ENCODE results near the gene MYO10. TPM values are rescaled to one million over a fixed set of nuclear protein-coding genes. Genes with fewer than 3 reads are reported as not detected.

MYO10 gene
- total RNA-seq, 1 donor from 2014 or later, result 1.0 TPM

- DNase-seq (ENCODE audit: low spot score), result no peak
- no peak overlapping the region for H3K4me3 Mint-ChIP-seq (ENCODE audit: low read depth)
- peaks cover 2% of the 10 kb centered on the region for H3K27me3 Mint-ChIP-seq (ENCODE audit: low read depth)
- intact Hi-C loops (cut with micrococcal nuclease), result no loop called here
- H3K9me3 Mint-ChIP-seq, result peaks cover 10% of the 10 kb centered on the region
- H3K27ac Mint-ChIP-seq, result no peak overlapping the region
- H3K36me3 Mint-ChIP-seq (ENCODE audit: low read depth), result no peaks in the 10 kb centered on the region
- peaks cover 8% of the 10 kb centered on the region for H3K4me1 Mint-ChIP-seq (ENCODE audit: low read depth)
Measured at GRCh38 chr5:16644301-16644889, 291.7 kb downstream of the MYO10 start.

GRCh38 chr5:16642867-16643266 is 293.2 kb downstream of the MYO10 start:
- Mint-ChIP-seq H3K27ac (no peak overlapping the region), H3K27me3 (ENCODE audit: low read depth) (peaks cover 1% of the 10 kb centered on the region), H3K4me3 (ENCODE audit: low read depth) (no peak overlapping the region), H3K36me3 (ENCODE audit: low read depth) (no peaks in the 10 kb centered on the region), H3K9me3 (peaks cover 10% of the 10 kb centered on the region), H3K4me1 (ENCODE audit: low read depth) (peaks cover 8% of the 10 kb centered on the region)
- intact Hi-C loops (cut with micrococcal nuclease), result no loop called here
- no peak for DNase-seq (ENCODE audit: low spot score)

- no peak overlapping the region for H3K27ac Mint-ChIP-seq
- H3K36me3 Mint-ChIP-seq (ENCODE audit: low read depth), result no peaks in the 10 kb centered on the region
- H3K27me3 Mint-ChIP-seq (ENCODE audit: low read depth), result no peaks in the 10 kb centered on the region
- no peak overlapping the region for H3K4me3 Mint-ChIP-seq (ENCODE audit: low read depth)
- no peaks in the 10 kb centered on the region for H3K9me3 Mint-ChIP-seq
- DNase-seq (ENCODE audit: low spot score), result no peak
- H3K4me1 Mint-ChIP-seq (ENCODE audit: low read depth), result peaks cover 2% of the 10 kb centered on the region
- intact Hi-C loops (cut with micrococcal nuclease), result no loop called here
Measured at GRCh38 chr5:16639206-16639605, 296.9 kb downstream of the MYO10 start.

- Mint-ChIP-seq H3K27me3 (ENCODE audit: low read depth) (no peaks in the 10 kb centered on the region), H3K27ac (no peak overlapping the region), H3K4me1 (ENCODE audit: low read depth) (peaks cover 47% of the 10 kb centered on the region), H3K4me3 (ENCODE audit: low read depth) (no peak overlapping the region), H3K36me3 (ENCODE audit: low read depth) (peaks cover 5% of the 10 kb centered on the region), H3K9me3 (peaks cover 10% of the 10 kb centered on the region)
- DNase-seq (ENCODE audit: low spot score), result no peak
- intact Hi-C loops (cut with micrococcal nuclease), result loop anchor here (5.0 kb wide), 1 partner anchor 34 kb away; no protein-coding TSS in a partner anchor
Measured at GRCh38 chr5:16628376-16628775, 307.7 kb downstream of the MYO10 start.

- H3K4me3 Mint-ChIP-seq (ENCODE audit: low read depth), result peak overlapping the region; percentile 5
- peak overlapping the region; percentile 78 for H3K27ac Mint-ChIP-seq
- peaks cover 5% of the 10 kb centered on the region for H3K36me3 Mint-ChIP-seq (ENCODE audit: low read depth)
- peaks cover 45% of the 10 kb centered on the region for H3K4me1 Mint-ChIP-seq (ENCODE audit: low read depth)
- intact Hi-C loops (cut with micrococcal nuclease), result loop anchor here (1.0 to 5.0 kb wide), 4 partner anchors 9 to 170 kb away; no protein-coding TSS in a partner anchor
- H3K9me3 Mint-ChIP-seq, result peaks cover 7% of the 10 kb centered on the region
- DNase-seq (ENCODE audit: low spot score), result peak; percentile 39
- no peaks in the 10 kb centered on the region for H3K27me3 Mint-ChIP-seq (ENCODE audit: low read depth)
Measured at GRCh38 chr5:16626696-16627264, 309.3 kb downstream of the MYO10 start.

GRCh38 chr5:16625096-16625495 is 311.0 kb downstream of the MYO10 start:
- Mint-ChIP-seq H3K36me3 (ENCODE audit: low read depth) (no peaks in the 10 kb centered on the region), H3K27me3 (ENCODE audit: low read depth) (no peaks in the 10 kb centered on the region), H3K27ac (no peak overlapping the region), H3K9me3 (no peaks in the 10 kb centered on the region), H3K4me1 (ENCODE audit: low read depth) (peaks cover 42% of the 10 kb centered on the region), H3K4me3 (ENCODE audit: low read depth) (no peak overlapping the region)
- no peak for DNase-seq (ENCODE audit: low spot score)
- intact Hi-C loops (cut with micrococcal nuclease), result loop anchor here (5.0 kb wide), 1 partner anchor 37 kb away; no protein-coding TSS in a partner anchor

GRCh38 chr5:16619136-16619535 is 317.0 kb downstream of the MYO10 start:
- no peak overlapping the region for H3K4me3 Mint-ChIP-seq (ENCODE audit: low read depth)
- peaks cover 11% of the 10 kb centered on the region for H3K36me3 Mint-ChIP-seq (ENCODE audit: low read depth)
- no peaks in the 10 kb centered on the region for H3K9me3 Mint-ChIP-seq
- peaks cover 17% of the 10 kb centered on the region for H3K4me1 Mint-ChIP-seq (ENCODE audit: low read depth)
- H3K27ac Mint-ChIP-seq, result no peak overlapping the region
- intact Hi-C loops (cut with micrococcal nuclease), result no loop called here
- H3K27me3 Mint-ChIP-seq (ENCODE audit: low read depth), result no peaks in the 10 kb centered on the region
- no peak for DNase-seq (ENCODE audit: low spot score)

- intact Hi-C loops (cut with micrococcal nuclease), result no loop called here
- no peak for DNase-seq (ENCODE audit: low spot score)
- peaks cover 17% of the 10 kb centered on the region for H3K36me3 Mint-ChIP-seq (ENCODE audit: low read depth)
Measured at GRCh38 chr5:16618138-16618897, 317.8 kb downstream of the MYO10 start.

GRCh38 chr5:16617274-16617968 is 318.7 kb downstream of the MYO10 start:
- peak; percentile 37 for DNase-seq (ENCODE audit: low spot score)
- Mint-ChIP-seq H3K4me1 (ENCODE audit: low read depth) (peaks cover 31% of the 10 kb centered on the region), H3K27me3 (ENCODE audit: low read depth) (no peaks in the 10 kb centered on the region), H3K9me3 (no peaks in the 10 kb centered on the region), H3K36me3 (ENCODE audit: low read depth) (peaks cover 21% of the 10 kb centered on the region), H3K27ac (no peak overlapping the region), H3K4me3 (ENCODE audit: low read depth) (no peak overlapping the region)
- intact Hi-C loops (cut with micrococcal nuclease), result loop anchor here (1.0 kb wide), 1 partner anchor 9 kb away; no protein-coding TSS in a partner anchor

More at GRCh38 chr5:16618138-16618897, 317.8 kb downstream of the MYO10 start:
- H3K9me3 Mint-ChIP-seq, result no peaks in the 10 kb centered on the region
- H3K27me3 Mint-ChIP-seq (ENCODE audit: low read depth), result no peaks in the 10 kb centered on the region
- peaks cover 24% of the 10 kb centered on the region for H3K4me1 Mint-ChIP-seq (ENCODE audit: low read depth)
- H3K4me3 Mint-ChIP-seq (ENCODE audit: low read depth), result no peak overlapping the region
- no peak overlapping the region for H3K27ac Mint-ChIP-seq

GRCh38 chr5:16616536-16617273 is 319.4 kb downstream of the MYO10 start, which contains the start of gene RETREG1:
Gene RETREG1, minus strand, starts transcription at chr5:16616997. Its CDS starts 26 bp downstream, at chr5:16616971.
- Mint-ChIP-seq H3K4me3 (ENCODE audit: low read depth) (peak within 1 kb of the TSS; percentile 94), H3K9me3 (no peaks in the 10 kb centered on the region), H3K27me3 (ENCODE audit: low read depth) (no peaks in the 10 kb centered on the region), H3K4me1 (ENCODE audit: low read depth) (peaks cover 36% of the 10 kb centered on the region), H3K36me3 (ENCODE audit: low read depth) (peaks cover 26% of the 10 kb centered on the region), H3K27ac (peak within 1 kb of the TSS; percentile 94)
- peak; percentile 81 for DNase-seq (ENCODE audit: low spot score)
- intact Hi-C loops (cut with micrococcal nuclease), result loop anchor here (1.0 kb wide), 1 partner anchor 10 kb away; no protein-coding TSS in a partner anchor

GRCh38 chr5:16615741-16616535 is 320.1 kb downstream of the MYO10 start:
- no peaks in the 10 kb centered on the region for H3K27me3 Mint-ChIP-seq (ENCODE audit: low read depth)
- peaks cover 5% of the 10 kb centered on the region for H3K9me3 Mint-ChIP-seq
- H3K4me3 Mint-ChIP-seq (ENCODE audit: low read depth), result peak overlapping the region; percentile 94
- no peak for DNase-seq (ENCODE audit: low spot score)
- peak overlapping the region; percentile 94 for H3K27ac Mint-ChIP-seq
- H3K36me3 Mint-ChIP-seq (ENCODE audit: low read depth), result peaks cover 34% of the 10 kb centered on the region
- intact Hi-C loops (cut with micrococcal nuclease), result no loop called here
- peaks cover 42% of the 10 kb centered on the region for H3K4me1 Mint-ChIP-seq (ENCODE audit: low read depth)

Measured in activated T-helper 2 cell treated with anti-CD3 and anti-CD28 coated beads, Interferon-gamma antibody, Interleukin-2, Interleukin-4, amounts not matched to agents 10 μg/mL and 5 μg/mL and 100 μg/mL, durations not matched to agents 14 hours and 24 hours and 36 hours (primary cell).